GM10847 (cell line): ENCODE measurements around the gene NAE1.

Experiments
- POLR2A ChIP-seq: IDR thresholded peaks from 2 replicates; pipeline ENCODE4 v1.6.1; 2011; ENCODE audit not compliant: insufficient read length; ENCODE audit errors: extremely low read depth

Gene NAE1

DNA sequence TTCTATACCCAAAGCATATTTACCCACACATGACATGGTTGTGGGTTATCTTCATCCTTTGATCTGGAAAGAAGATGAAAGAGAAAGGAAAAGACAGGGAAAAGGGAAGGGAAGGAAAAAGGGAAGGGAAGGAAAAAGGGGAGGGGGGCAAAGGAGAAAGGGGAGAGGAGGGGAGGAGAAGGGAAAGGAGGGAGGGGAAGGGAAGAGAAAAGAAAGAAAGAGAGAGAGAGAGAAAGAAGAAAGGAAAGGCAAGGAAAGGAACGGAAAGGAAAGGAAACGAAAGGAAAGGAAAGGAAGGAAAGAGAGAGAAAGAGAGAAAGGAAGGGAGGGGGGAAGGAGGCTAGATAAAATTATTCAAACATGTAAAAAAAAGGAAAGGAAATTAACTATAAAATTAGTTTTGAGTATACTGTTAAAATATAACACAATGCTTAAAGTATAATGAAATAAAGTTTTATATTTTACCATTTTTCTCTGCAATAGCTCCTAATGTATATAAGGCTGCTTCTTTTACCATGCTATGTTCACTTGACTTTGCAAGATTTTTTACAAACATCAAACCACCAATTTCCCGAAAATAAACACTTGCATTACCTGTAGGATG lies 40.5 kb downstream of the NAE1 start:
- no peak for TF ChIP-seq POLR2A

DNA sequence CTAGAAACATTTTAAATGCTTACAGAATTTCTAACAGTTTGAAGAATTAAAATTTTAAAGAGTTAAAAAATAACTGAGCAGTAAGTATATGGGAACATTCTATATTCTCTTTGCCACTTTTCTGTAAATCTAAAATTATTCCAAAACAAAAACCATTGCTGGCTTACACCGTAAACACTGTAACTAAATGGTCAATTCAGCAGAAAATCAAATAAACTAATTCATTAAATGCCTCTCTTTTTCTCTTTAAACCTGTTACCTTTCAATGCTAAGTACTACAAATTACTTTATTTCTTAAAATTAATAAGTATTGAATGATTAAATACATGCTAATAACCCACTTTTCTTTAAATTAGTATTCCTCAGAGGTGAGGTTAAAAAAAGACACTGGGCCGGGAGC lies 43.3 kb downstream of the NAE1 start:
- no peak for TF ChIP-seq POLR2A

DNA sequence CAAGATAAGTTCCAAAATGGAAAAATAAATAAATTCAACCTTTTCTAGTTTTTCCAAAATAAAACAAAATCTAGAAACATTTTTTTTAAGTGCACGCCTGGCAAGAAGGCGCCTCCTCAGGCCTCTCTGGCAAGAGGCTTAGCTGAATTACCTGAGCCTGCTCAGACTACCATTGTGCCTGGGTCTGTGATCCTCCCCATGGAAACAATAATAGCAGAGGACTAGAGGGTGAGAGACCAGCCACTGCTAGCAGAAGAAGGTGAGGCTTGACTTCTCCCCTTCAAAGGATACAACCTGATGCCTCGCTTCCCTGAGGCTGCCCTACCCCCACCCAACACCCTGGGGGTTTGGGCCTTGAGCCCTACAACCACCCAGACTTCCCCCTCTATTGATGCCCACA lies 44.2 kb downstream of the NAE1 start:
- TF ChIP-seq POLR2A = no peak

DNA sequence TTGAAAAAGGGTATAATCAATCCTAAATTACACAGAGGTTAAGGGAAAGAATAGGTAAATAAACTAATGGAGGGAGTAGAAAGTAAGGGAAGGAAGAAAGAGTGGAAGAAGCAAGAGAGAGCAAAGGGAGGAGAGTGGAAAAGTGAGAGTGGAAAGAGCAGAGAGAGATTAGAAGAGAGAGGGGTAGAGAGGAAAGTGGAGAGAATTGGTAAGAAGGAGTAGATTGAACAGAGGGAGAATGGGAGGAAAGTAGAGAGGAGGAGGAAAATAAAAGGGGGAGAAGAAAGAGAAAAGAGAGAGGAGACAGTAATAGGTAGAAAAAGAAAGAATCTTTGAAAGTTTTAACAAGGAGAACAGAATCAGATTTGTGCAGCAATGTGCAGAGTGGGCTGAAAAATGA lies 54.3 kb downstream of the NAE1 start:
- TF ChIP-seq POLR2A = no peak

DNA sequence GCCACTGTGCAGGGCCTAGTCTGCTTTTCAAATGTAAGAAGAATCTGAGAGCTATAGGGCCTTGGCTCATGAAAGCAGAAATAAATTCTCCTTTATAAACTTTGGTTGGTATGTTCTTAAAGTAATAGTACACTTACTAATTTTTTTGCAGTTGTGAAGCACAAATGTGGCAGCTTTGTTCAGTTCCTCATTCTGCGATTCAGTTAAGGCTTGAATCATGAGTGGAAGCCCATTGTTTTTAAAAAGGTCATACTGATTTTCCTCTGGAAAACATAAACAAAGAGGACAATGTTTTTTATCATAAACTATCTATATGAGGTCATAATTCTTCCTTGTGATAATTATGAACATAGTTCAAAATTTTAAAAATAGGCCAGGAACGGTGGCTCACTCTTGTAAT lies 55.8 kb downstream of the NAE1 start:
- TF ChIP-seq POLR2A = no peak

DNA sequence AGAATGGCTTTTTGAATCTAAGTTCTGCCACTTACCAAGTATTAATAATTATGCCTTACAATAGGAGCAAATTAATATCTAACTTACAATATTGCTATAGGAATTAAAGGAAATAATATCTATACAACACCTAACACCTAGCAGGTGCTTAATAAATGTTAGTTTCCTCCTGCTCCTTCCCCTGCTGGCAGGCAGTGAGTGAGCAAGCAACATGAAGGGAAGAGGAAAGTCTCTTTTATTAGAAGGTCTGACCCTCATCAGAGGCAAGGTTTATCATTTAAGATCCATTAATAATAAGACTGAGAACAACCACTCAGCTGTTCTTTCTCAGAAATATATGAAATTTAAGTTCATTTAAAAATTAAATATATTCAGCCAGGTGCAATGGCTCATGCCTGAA lies 72.7 kb downstream of the NAE1 start:
- TF ChIP-seq POLR2A = no peak

DNA sequence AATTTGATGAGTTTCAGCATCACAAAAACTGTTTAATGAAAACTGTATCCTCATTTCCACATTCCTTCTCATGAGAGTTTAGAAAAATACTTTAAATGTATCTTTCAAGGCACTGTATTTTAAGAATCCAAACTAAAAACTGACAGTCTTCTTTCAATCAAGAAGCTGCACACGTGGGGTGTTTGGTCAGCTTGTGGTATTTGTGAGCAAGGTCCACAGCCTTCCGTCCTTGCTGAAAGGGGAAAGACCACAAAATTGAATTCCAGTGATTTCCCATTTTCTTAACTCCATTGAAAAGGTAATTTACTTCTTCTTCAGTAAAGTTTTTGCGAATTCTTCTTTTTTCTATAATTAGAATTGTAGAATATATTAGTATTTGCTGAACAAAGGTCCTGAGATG lies 76.0 kb downstream of the NAE1 start:
- TF ChIP-seq POLR2A = no peak

DNA sequence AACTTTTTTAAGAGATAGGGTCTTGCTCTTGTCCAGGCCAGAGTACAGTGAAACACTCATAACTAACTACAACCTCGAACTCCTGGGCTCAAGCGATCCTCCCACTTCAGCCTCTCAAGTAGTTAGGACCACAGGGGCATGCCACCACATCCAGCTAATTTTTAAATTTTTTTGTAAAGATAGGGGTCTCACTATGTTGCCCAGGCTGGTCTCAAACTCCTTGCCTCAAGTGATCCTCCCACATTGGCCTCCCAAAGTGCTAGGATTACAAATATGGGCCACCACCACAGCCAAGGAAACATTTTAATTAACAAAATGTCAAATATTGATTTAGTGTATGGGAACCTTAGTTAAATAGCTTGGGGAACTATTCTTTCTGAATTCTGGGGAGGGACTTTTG lies 76.6 kb downstream of the NAE1 start:
- no peak for TF ChIP-seq POLR2A

DNA sequence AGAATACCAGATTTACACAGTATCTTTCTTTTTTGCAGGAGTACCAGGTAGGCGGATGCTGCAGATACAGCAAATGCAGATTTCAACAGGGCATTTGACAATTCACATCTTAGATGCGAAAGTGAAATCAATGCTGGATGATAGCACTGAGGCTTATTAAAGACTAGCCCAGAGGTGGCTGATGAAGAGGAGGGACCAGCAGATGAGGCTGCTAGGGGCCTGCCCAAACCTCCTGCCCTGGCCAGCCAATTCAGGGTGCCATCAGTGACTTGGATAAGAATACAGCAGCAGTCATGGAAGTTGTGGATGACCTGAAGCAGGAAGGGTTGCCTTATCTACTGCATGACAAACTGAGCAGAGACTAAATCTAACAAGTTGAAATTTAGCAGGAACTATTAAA lies 77.8 kb downstream of the NAE1 start:
- TF ChIP-seq POLR2A = no peak
